Thoracic aorta (tissue), 2 donors: Measurements from ENCODE around the gene TMPRSS4. TPM values are rescaled to one million over a fixed set of nuclear protein-coding genes. Genes with fewer than 3 reads are reported as not detected.

Experiments
- ATAC-seq: fragments of 150-250 bp; one replicate; pipeline ENCODE4 v1.8.0; 2017; ENCODE audit warnings: low read depth; ENCODE audit not compliant: insufficient number of reproducible peaks, low FRiP score
- DNase-seq: peaks from one replicate; pipeline ENCODE4 v3.0.0-alpha.2; 2020; ENCODE audit warnings: low spot score
- H3K27ac ChIP-seq, 2 donors: fragments of 200-600 bp; sonication (generic); 1 replicate in 1 of 2; 2 replicates in 1 of 2; pipeline ENCODE4 v1.5.1; 2016; ENCODE audit warnings: mild to moderate bottlenecking in 2 of 2, moderate library complexity in 2 of 2
- H3K27me3 ChIP-seq: fragments of 200-600 bp; sonication (generic); replicated peaks from 2 replicates; pipeline ENCODE4 v1.6.0; 2016; ENCODE audit warnings: mild to moderate bottlenecking; ENCODE audit not compliant: insufficient read depth
- H3K36me3 ChIP-seq: fragments of 200-600 bp; sonication (generic); one replicate; pipeline ENCODE4 v1.5.1; 2016
- H3K4me1 ChIP-seq, 2 donors: fragments of 200-600 bp; sonication (generic); 1 replicate in 1 of 2; 2 replicates in 1 of 2; pipeline versions ENCODE4 v1.5.1 to v1.6.0; 2016; ENCODE audit warnings: low read depth in 2 of 2, mild to moderate bottlenecking in 1 of 2; ENCODE audit not compliant: control insufficient read depth in 1 of 2
- H3K4me3 ChIP-seq: fragments of 200-600 bp; sonication (generic); 2 replicates; pipeline ENCODE4 v1.5.1; 2016; ENCODE audit warnings: mild to moderate bottlenecking
- H3K9me3 ChIP-seq: fragments of 200-600 bp; sonication (generic); 2 replicates; pipeline ENCODE4 v1.5.1; 2016
- total RNA-seq, 2 donors: library from RNA; depleted of rRNA; stranded (reverse); fragments of >200 nt; gene quantifications; one replicate each; pipeline versions ENCODE4 v1.1.0 to v1.2.3, GENCODE V29; 2016
- TF ChIP-seq, protein P1 (sequence below): fragments of 200-600 bp; sonication (generic); IDR thresholded peaks from one replicate; pipeline ENCODE4 v1.5.1; 2019; ENCODE audit warnings: antibody characterized with exemption

The TMPRSS4 gene
- total RNA-seq, 2 donors from 2014 or later, result 2.2 TPM; not detected in 1

DNA sequence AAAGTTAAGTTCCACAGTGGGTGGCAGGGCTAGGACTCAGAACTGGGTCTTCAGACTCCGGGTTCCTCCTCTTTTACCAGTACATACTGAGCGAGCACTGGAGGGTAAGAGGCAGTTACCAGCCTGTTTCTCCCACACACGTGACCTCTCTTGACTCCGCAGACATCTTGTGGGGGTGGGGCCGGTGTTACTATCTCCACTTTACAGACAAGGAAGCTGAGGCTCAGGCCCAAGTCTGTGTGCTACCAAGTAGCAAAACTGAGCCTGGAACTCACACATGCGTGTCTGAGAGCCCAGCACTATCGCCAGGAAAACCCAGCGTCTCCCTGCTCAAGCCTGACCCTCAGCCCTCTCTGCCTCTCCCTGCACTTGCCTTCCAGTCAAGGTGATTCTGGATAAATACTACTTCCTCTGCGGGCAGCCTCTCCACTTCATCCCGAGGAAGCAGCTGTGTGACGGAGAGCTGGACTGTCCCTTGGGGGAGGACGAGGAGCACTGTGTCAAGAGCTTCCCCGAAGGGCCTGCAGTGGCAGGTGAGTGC, 25.9 kb downstream of the TMPRSS4 start:
- Histone ChIP-seq H3K36me3 (no peaks in the 10 kb centered on the region), H3K9me3 (no peaks in the 10 kb centered on the region), H3K27me3 (no peaks in the 10 kb centered on the region), H3K4me3 (no peak overlapping the region), H3K27ac (no peak overlapping the region), H3K4me1 (no peaks in the 10 kb centered on the region)
- ATAC-seq, result no peak
- no peak for DNase-seq
- TF ChIP-seq, protein P1, sequence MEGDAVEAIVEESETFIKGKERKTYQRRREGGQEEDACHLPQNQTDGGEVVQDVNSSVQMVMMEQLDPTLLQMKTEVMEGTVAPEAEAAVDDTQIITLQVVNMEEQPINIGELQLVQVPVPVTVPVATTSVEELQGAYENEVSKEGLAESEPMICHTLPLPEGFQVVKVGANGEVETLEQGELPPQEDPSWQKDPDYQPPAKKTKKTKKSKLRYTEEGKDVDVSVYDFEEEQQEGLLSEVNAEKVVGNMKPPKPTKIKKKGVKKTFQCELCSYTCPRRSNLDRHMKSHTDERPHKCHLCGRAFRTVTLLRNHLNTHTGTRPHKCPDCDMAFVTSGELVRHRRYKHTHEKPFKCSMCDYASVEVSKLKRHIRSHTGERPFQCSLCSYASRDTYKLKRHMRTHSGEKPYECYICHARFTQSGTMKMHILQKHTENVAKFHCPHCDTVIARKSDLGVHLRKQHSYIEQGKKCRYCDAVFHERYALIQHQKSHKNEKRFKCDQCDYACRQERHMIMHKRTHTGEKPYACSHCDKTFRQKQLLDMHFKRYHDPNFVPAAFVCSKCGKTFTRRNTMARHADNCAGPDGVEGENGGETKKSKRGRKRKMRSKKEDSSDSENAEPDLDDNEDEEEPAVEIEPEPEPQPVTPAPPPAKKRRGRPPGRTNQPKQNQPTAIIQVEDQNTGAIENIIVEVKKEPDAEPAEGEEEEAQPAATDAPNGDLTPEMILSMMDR, result no peak

DNA sequence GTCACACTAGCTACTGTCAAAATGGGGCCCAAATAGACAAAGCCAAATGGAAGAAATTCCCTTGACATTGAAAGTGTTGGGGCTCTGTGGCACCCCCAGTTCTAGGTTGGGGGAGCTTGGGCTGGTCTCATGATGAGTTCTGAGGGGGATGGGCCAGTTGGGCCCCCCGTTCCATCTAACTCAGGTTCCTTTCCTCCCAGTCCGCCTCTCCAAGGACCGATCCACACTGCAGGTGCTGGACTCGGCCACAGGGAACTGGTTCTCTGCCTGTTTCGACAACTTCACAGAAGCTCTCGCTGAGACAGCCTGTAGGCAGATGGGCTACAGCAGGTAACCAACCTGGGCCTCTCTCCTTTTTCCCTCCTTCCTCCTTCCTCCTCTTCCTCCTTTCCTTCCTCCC, 27.6 kb downstream of the TMPRSS4 start:
- no peak overlapping the region for H3K27ac ChIP-seq
- H3K9me3 ChIP-seq, result no peaks in the 10 kb centered on the region
- H3K36me3 ChIP-seq, result no peaks in the 10 kb centered on the region
- DNase-seq, result no peak
- no peaks in the 10 kb centered on the region for H3K4me1 ChIP-seq
- H3K27me3 ChIP-seq, result no peaks in the 10 kb centered on the region
- TF ChIP-seq, protein P1, result no peak
- no peak overlapping the region for H3K4me3 ChIP-seq
- ATAC-seq, result no peak

DNA sequence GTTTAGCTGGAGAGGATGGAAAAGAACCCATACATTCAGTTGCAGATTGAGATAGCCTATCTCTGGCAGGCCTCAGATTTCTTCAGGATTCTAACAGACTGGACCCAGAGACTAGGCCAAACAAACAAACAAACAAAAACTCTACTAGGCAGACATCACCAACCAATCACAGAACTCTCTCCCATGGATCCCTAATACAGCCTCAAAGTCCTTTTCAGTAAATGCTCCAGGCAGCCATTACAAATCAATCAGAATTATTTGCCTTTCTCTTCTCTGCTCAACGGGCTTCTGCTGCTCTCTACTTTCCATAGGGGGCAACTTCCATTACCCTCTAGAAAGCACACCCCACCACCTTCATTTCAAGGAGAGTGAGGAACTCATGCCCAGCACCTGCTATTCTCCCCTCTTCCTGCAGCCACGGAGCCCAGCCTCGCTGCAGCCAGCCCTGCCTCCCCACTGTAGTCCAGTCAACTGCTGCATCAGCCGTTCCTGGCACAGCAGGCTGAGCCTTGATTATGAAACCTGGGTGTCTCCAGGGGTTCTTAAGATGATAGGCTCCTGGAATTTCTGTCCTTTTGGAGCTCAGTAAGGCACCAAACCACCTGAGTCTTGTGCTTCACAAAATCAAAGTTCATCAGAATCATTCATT, 28.9 kb downstream of the TMPRSS4 start:
- TF ChIP-seq, protein P1, result no peak

DNA sequence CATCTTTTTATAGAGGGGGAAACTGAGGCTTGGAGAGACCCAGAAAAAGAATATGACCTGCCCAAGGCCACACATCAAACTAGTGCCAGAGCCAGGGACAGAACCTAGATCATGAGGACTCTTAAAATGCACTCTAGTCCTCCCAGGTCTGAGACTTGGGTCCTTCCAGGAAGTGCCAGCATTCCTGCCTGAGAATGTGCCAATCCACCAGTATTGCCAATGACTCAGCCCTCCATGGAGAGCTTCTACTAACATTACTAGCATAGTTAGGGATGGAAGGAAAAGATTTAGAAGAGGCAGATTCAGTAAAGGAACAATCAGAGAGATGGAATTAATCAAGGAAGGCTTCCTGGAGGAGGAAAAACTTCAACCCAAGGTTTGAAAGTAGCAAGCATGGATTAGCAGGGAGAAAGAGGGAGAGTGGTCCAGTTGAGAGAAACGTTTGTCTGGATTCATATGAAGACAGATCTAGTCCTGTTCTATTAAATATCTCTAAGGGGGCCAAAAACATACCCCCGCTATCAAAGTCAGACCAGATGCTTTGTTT, 30.0 kb downstream of the TMPRSS4 start:
- Histone ChIP-seq H3K4me3 (no peak overlapping the region), H3K27me3 (no peaks in the 10 kb centered on the region), H3K9me3 (no peaks in the 10 kb centered on the region), H3K27ac (no peak overlapping the region), H3K36me3 (no peaks in the 10 kb centered on the region), H3K4me1 (no peaks in the 10 kb centered on the region)
- ATAC-seq (no peak), DNase-seq (no peak)
- TF ChIP-seq, protein P1, result no peak

More for the DNA sequence above, 28.9 kb downstream of the TMPRSS4 start:
- no peaks in the 10 kb centered on the region for H3K9me3 ChIP-seq
- no peak overlapping the region for H3K4me3 ChIP-seq
- no peaks in the 10 kb centered on the region for H3K36me3 ChIP-seq
- no peak for ATAC-seq
- no peaks in the 10 kb centered on the region for H3K27me3 ChIP-seq
- no peaks in the 10 kb centered on the region for H3K4me1 ChIP-seq
- DNase-seq, result no peak
- H3K27ac ChIP-seq, result no peak overlapping the region

DNA sequence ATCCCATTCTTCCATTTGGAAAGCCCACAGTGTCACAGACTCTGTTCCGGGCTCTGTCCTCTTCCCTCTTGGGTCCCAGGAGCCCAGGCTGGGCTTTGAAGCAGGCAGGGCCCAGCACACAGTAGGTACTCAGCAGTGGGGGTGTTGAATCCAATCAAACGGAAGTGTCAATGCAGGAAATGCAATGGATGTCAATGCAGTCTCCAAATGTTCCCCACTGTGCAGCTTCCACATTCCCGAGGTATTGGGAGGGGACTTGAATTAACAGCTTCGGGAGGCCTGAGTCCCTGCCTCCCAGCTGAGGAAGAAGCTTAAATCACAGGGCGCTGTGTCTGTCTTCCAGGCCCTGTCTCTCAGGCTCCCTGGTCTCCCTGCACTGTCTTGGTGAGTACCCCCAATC, 31.6 kb downstream of the TMPRSS4 start:
- DNase-seq (no peak), ATAC-seq (no peak)
- no peaks in the 10 kb centered on the region for H3K9me3 ChIP-seq
- H3K36me3 ChIP-seq, result no peaks in the 10 kb centered on the region
- TF ChIP-seq, protein P1, result no peak
- no peak overlapping the region for H3K27ac ChIP-seq
- H3K4me3 ChIP-seq, result no peak overlapping the region
- no peaks in the 10 kb centered on the region for H3K27me3 ChIP-seq
- no peaks in the 10 kb centered on the region for H3K4me1 ChIP-seq
